GM21367 (cell line): Measurements from ENCODE around the gene GRK2.
"Not testable (repeated sequence)": the region's sequence is repeated elsewhere in the genome, so short reads cannot be mapped to it uniquely, and the experiment has no call there.

Experiments used
- ATAC-seq: cut with Tn5 transposase; IDR thresholded peaks from one replicate; pipeline ENCODE4 v1.9.1; 2021; ENCODE audit not compliant: unreplicated experiment

The GRK2 gene

DNA sequence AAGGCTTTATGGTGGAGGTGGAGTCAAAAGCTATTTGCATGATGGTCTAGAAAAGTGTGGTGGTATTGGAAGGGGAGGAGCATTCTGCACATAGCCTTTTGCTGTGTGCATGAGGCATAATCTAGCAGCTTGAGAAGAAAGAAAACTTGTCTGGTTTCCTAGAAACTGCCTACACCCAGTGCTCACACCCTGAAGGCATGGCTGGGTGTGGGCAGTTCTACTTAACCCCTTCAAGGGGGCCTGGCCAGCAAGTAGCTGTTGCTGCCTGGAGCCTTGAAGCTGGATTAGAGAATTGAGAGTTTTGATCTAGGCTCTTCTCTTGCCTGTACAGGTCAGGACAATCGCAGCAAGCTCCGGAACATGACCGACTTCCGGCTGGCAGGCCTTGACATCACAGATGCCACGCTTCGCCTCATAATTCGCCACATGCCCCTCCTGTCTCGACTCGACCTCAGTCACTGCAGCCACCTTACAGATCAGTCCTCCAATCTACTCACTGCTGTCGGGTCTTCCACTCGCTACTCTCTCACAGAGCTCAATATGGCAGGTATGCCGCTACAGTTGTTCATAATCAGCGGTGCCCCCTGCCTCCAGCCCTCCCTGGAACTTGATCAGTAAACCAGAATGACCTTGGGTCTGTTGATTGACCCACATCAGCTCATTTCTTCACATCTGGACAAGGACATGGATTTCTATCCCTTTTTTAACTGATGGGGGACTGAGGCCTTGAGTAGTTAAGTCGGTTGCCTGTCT, 12.2 kb upstream of the GRK2 start:
- ATAC-seq, result no peak

DNA sequence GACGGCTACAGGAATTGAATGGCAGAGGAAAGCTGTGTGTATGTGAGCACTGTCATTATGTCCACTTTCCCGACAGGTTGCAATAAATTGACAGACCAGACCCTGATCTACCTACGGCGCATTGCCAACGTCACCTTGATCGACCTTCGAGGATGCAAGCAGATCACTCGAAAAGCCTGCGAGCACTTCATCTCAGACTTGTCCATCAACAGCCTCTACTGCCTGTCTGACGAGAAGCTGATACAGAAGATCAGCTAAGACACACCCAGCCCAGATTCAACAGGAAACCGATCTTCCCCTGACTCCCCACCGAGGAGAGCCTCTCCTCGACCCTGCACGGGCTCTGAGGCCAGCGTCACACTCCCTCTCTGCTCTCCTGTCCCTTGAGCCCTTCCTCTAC, 11.5 kb upstream of the GRK2 start:
- no peak for ATAC-seq

DNA sequence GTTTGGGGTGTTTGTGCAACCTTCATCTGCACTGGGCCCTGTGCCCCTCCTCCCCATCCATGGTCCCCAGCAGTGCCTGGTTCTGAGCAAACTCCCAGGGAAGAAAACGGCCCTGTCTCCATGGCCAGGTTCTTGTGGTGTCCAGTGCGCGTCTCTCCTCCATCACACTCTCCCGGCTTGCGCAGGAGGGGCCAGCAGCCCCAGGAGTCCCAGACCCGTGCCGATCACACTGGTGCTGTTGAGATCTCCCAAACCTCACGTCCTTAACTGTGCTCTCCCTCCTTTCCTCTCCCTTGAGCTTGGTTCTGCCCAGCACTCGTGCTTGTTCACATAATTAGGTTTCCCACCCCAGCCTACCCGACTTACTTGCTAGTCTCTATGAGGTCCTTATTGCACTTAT, 10.9 kb upstream of the GRK2 start:
- ATAC-seq, result no peak

DNA sequence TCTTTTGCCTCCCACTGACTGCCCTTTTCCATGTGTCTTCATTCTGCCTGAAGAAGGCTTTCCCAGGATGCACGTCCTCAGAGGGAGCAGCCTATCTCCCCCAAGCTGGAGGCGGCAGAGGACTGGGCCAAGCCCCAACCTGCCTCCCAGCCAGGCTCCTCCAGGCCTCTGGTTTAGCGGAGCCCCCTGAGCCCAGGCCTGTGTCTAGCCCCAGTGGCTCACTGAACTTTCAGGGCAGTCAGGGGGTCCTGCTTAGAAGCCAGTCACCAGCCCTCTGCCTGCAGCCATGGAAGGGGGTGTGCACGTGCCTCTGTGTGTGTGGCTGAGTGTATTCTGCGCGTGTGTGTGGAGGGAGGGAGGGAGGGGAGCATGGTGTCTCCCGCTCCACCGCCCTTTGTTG, 10.4 kb upstream of the GRK2 start:
- ATAC-seq, result no peak

DNA sequence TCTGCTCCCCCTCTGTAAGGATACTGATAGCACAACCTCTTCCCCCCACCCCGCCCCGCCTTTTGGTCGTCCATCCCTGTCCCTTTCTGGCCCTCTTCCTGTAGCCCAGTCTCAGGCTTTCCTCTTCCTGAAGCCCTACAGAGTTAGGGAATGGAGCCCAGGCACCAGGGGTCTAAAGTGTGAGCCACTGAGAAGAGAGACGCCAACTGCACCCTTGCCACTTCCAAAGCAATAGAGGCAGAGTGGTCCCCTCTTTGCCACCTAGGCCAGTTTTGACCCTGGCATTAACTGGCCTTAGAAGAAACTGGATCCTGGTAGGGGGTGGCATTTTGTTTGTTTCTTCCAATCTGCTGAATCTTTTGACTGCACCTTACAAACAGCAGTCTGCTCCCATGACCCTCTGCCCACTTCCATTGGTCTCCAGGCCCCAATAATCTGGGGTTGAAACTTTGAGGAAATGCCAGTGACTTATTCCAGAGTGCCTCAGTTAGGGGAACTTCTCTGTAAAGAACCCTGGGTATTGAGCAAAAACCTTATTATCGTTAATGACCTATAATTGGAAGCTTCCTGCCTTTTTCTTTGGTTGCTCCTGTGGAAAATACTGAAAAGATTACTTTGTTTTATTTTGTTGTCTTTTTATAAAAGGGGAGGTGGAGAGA, 9.7 kb upstream of the GRK2 start:
- ATAC-seq, result no peak

DNA sequence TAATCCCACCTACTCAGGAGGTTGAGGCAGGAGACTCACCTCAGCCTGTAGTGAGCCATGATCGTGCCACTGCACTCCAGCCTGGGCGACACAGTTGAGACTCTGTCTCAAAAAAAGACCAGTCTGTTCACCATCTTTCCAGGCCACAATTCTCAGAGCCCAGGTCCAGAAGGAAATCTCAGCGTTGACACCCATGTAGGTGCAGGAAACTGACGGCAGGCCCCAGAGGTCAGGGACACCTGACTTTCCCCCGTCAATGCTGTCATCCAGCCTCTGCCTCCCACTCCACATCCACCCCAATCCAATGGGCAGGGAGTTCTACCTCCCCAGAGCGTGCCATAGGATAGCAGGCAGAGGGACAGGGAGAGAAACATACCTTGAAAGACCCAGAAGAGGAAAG, 5.9 kb upstream of the GRK2 start:
- ATAC-seq, result no peak

DNA sequence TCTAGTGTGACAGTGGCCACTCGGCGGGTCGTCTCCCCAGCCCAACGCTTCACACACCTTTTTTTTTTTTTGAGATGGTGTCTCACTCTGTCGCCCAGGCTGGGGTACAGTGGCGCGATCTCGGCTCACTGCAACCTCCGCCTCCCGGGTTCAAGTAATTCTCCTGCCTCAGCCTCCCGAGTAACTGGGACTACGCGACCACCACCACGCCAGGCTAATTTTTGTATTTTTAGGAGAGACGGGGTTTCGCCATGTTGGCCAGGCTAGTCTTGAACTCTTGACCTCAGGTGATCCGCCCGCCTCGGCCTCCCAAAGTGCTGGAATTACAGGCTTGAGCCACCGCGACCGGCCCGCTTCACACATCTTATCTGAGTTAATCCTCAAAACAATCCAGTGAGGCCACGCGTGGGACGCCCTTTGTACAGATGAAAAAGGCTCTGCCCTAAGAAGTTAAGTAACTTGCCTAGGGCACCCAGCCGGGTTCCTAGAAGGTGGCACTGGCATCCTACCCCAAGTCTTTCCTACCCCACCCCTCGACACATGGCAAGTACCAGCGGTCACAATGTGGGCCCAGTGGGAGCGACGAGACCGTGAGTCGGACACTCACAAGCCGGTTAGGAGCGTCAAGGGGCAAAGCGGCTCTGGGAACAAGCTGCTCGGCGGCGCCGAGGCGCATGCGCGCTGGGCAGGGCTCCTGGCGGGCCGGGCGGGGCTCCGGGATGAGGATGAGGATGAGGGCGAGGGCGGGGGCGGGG, 5.2 kb upstream of the GRK2 start:
- not testable (repeated sequence) for ATAC-seq

DNA sequence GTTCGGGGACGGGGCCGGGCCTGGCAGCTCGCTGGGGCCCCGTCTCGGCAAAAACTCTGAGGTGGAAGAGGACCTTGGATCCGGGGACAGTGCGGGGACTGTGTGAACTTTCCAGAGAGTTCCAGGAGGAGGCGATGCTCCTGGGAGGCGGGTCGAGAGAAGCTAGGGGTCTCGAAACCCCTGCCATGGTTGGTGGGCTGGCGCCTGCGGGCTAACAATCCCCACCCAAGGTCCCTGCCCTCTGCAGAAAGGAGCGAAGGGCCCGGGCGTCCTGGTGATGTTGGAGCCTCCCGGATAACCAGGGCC, 4.7 kb upstream of the GRK2 start:
- ATAC-seq, result no peak

DNA sequence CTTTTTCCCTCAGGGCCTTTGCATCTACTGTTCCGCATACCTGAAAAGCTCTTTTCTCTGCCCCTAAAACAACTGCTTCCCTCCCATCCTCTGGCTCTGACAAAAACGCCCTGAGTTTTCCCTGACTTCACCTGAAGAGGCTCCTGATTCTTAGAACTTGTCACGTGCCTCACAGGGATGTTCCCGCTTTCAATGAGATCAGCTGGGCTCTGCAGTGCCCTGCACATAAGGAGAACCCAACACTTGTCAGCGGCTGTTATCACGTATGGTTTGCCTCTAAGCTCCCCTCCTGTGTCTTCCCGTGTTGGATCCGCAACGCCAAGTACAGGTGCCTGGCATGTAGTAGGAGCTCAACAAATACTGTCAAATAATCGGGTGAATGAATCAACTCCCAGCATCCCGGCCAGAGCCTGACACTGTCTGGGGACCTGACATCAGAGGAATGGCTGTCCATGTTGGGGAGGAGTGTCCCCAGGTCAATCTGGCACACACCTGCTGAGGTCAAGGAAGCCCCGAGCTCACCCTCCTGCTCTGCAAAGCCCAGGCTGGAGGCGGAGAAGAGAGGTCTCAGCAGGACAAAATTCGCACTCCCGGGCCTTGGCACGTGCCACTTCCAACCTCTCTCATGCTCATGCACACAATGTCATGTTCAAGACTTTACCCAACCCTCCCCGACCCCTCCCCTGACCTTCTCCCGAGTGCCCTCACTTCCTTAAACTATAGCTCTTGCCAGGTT, 4.2 kb upstream of the GRK2 start:
- no peak for ATAC-seq

DNA sequence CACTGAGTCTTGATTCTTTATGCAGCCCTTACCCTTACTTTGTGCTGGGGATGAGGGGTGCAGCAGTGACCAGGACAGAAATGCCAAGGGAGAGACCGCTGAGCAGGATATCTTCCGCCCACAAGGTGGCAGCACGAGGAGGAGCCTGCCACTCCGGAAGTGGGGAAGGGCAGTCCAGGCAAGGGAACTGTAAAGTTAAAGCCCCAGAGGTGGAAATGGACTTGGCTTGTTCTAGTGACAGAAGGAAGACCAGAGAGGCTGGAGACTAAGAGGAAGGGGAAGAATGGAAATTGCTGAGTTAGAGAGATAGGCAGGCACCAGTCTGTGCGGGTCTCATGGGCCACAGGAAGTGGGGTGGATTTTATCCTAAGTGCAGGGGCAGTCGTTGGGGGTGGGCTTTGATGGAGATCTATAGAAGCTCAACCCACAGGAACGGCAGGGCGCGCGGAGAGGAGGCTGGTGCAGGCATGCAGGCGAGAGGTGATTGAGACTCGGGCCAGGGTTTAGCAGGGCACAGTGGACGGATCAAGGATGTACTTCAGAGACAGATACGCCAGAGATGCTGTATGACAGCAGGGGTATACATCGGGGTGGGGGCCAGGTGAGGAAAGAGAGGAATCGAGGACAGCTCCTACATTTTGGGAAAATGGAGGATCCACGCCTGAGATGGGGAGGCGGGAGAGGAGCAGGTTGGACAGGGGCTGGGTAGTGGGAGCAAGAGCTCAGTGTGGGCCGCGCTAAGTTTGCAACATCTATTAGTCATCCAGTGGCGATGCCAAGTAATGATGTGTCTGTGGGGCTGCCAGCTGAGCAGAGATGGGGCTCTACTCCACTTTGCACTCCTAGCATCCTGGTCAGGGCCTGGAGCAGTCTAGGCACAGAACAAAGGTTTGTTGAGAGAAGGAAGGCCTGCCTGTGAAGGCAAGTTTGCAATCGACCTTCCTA, 3.3 kb upstream of the GRK2 start:
- no peak for ATAC-seq

DNA sequence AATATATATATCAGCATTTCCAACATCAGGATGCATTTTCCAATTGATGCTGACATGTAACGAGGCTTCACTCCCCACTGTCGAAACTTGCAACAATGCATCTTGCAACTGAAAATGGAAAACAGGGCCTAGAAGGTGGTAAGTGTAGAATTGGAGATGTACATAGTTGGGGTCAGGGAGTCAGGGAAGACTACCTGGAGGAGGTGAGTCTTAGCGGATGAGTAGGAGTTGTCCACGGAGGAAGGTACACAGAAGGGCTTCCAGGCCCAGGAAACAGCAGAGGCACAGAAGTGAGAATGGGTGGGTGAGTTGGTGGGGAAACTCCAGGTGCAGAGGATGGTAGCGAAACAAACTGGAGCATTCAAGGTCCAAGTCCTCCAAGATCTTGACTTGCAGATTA, 2.0 kb upstream of the GRK2 start:
- no peak for ATAC-seq

DNA sequence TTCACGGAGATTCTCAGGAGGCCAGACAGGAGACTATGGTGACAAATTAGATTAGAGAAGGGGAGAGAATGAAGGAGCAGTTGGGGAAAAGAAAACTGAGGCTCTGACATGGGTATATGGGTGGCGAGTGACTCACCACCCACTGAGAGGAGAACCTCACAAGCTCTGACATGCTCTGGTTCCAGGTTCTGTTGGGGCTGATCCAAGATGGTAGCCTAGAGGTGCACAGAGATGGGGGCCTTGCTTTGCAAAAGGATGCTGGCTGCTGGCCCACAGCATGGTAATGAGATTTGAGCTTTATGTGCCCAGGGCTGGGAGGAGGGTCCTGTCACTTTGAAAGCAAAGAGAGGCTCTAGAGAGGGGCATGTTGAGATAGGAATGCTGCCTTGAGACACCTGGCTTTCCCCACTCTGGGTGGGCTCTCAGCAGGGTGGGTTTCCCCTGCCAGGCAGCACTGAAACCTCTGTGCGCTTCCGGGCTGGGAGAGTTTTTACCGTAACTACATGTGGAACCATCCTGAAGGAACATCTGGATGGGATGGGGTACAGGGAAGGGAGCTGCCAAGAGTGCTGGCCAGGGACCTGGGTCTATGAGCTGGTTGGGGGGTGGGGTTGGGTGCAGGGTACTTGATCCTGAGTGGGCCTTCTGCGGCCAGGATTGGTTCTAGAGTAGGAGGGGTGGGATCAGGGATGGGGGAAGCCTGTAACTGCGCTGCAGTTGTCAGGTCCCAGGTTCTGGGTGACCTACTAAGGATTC, 1.2 kb upstream of the GRK2 start:
- ATAC-seq, result no peak

DNA sequence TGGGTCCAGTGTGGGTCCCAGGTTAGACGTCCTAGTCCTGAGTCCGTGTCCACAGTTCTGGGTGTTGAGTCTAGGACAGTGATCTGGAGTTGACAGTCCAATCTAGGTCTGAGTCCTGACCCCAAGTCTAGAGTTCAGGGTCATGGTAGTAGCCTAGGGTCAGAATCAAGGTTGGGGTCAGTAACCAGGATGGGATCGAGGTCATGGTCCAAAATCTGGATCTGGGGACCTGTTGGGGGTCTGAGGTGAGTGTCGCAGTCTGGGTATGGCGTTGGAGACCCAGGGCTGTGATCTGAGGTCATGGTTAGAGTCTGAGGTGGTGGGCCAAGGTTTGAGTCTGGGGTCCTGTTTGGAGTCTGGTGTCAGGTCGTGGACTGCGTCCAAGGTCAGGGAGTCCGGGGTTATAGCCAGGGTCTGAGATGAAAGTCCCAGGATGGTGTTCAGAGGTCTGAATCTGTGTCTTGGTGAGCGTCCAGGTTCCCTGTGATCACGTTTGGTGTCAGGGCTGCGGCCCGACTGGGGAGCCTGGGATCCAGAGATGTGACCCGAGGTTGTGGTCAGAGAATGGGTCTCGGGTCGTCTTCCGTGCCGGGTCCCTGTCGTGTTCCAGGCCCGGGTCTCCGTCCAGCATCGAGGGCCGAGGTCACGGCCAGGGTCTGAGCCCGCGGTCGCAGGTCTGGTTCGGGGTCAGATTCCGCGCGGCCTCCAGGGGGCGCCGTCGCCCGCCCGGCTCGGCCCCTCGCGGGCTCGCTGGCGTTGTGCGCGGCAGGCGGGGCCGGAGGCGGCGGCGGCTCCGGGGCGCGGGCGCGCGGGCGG, 432 bp upstream of the GRK2 start:
- ATAC-seq, result no peak

DNA sequence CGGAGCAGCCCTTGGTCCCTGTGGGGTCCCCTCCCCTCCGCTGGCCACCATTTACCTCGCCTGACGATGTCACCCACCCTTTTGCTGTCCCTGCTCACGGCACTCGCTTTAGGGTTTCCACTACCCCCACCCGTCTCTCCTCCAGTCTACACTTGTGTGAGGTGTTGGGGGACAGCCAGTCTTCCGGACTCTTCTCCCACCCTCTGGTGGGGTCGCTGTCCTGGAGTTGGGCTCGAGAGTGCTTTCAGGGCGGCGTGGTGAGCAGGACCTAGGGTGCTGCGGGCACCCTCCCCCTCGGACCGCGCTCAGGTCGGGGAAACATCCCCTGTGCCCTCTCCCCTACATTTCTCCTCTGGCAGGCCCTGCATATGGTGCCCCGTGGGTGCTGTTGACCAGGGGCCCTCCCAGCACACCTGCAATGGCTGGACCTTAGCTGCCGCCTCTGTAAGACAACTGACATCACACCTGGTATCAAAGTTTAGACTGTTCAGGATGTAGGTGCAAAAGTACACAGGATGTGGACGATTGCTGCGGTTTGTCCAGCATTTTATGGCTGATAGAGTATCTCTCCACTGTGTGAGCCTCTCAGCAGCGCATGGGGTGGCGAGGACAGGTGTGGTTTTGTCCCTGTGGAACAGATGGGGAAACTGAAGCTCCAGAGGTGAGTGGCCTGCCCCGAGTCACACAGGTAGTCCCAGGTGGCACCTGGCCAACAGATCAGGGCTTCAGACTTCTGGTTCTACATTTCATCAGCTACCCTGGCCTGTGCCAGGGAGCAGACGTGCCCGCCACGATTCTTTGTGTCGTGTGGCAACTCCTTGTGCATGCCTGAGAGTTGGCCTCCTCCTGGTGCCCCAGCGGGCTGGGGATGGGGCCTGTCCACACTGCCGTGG, 1.2 kb downstream of the GRK2 start:
- ATAC-seq, result no peak

DNA sequence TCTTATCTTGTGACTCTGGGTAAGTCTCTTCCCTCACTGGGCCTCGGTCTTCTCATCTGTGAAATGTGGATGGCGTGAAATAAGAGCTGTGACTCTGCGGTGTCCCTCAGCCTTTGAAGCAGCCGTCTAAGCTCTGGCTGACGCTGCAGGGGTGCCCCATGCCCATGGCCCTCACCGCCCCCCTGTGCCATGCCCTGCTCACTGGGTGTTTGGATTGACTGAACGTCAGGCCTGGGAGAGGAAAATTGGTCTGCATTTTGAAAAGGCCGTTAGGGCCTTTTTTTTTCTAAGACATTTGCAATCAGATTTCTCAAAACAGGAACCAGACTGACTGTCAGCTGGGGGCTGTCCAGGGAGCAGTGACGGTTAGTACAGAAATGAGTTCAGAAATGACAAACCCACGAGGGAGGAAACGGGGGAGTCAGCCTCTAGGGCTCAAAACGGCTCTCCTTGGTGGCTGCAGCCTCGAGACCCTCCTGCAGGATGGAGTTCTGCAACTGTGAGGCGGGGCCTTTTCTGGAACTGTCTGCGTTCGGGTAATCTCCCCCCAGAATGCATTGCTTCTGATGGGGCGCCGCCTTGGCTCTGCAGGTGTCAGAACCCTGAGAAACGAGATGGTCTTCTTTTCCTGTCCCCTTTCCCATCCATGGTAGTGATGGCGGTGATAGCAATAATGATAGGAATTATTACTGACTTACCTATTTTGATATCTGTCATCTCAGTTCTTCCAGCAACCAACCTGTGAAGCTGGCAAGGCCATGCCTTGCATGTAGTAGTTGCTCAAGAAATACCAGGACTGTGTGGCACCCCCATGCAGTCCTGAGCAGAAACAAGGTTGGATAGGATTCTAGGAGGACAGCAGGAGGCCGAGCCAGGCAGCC, 2.0 kb downstream of the GRK2 start:
- no peak for ATAC-seq

DNA sequence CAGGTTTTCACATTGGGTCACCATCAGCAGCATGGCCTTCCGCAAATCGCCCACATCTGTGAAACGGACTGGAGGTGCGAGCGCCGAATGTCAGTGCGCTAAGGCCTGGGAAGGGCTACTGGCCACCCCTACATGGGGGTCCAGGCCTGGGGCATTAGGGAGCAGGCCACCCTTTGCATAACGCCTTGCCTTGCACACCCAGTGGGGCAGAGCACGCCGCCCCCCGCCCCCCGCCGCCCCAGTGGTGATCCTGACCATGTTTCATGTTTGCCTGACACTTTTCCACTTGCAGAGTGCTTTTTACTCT, 2.6 kb downstream of the GRK2 start:
- no peak for ATAC-seq
